Transverse colon (tissue), 4 donors: ENCODE measurements around the gene HCFC1. TPM values are rescaled to one million over a fixed set of nuclear protein-coding genes. Genes with fewer than 3 reads are reported as not detected.

Experiments
- DNase-seq: peaks from one replicate; pipeline ENCODE4 v3.0.0-alpha.2; 2019
- H3K27ac ChIP-seq, 4 donors: fragments of 200-600 bp; sonication (generic); 2 replicates each; pipeline ENCODE4 v1.5.1; 2016 to 2018; ENCODE audit warnings: inconsistent platforms in 4 of 4
- H3K27me3 ChIP-seq: fragments of 200-600 bp; sonication (generic); 2 replicates; pipeline ENCODE4 v1.5.1; 2017; ENCODE audit warnings: inconsistent platforms
- H3K36me3 ChIP-seq, 4 donors: fragments of 200-600 bp; sonication (generic); 2 replicates each; pipeline ENCODE4 v1.5.1; 2017 to 2019; ENCODE audit warnings: inconsistent platforms in 4 of 4
- H3K4me1 ChIP-seq, 4 donors: fragments of 200-600 bp; sonication (generic); 2 replicates each; pipeline ENCODE4 v1.5.1; 2017 to 2020; ENCODE audit warnings: inconsistent platforms in 4 of 4
- H3K4me3 ChIP-seq, 4 donors: fragments of 200-600 bp; sonication (generic); 1 replicate in 1 of 4; 2 replicates in 3 of 4; pipeline versions ENCODE4 v1.5.1 to v1.6.1; 2017 to 2019; ENCODE audit warnings: inconsistent platforms in 4 of 4
- H3K9me3 ChIP-seq, 2 donors: fragments of 200-600 bp; sonication (generic); 2 replicates each; pipeline ENCODE4 v1.5.1; 2017 to 2019; ENCODE audit warnings: inconsistent platforms in 2 of 2
- CTCF ChIP-seq, 5 experiments: fragments of 200-600 bp in 3 of 5; fragments of 450-650 bp in 2 of 5; sonication (generic) in 3 of 5; IDR thresholded peaks; 1 replicate in 2 of 5; 2 replicates in 3 of 5; pipeline ENCODE4 v1.5.1; 2016 to 2017; ENCODE audit warnings: antibody characterized with exemption in 5 of 5, inconsistent platforms in 3 of 5, mild to moderate bottlenecking in 2 of 5, moderate library complexity in 1 of 5
- EP300 ChIP-seq: sonication (generic); formaldehyde crosslinking; IDR thresholded peaks from one replicate; pipeline ENCODE4 v1.6.1; 2017; ENCODE audit warnings: antibody characterized with exemption, low read depth
- POLR2AphosphoS5 ChIP-seq, 3 donors: sonication (generic); formaldehyde crosslinking; IDR thresholded peaks; one replicate each; pipeline ENCODE4 v1.6.1; 2016; ENCODE audit warnings: antibody characterized with exemption in 3 of 3
- WGBS, 2 donors: methylation state at CpG; one replicate each; pipeline ENCODE4 v1.1.5; 2018; ENCODE audit warnings: low coverage in 1 of 2; 5-methylcytosine and 5-hydroxymethylcytosine counted together
- in situ Hi-C, 4 donors: fragments of 200-750 bp; cut with MboI; loops; one replicate each; pipeline versions ENCODE4 v1.15.0 to v1.15.1; 2017; ENCODE audit warnings: low sequenced_read_pairs in 3 of 4, low pct_ligation_motif_present in 1 of 4, low pct_unique_long_range_greater_than_20kb in 1 of 4
- intact Hi-C: fragments of 100-400 bp; cut with DNase I; formaldehyde crosslinking; loops from one replicate; pipeline ENCODE4 v1.15.1; 2023; ENCODE audit warnings: low total_unique reads
- total RNA-seq, 4 donors: library from RNA; depleted of rRNA; stranded (reverse); fragments of >200 nt; gene quantifications; one replicate each; pipeline ENCODE4 v1.1.0, GENCODE V29; 2016

Gene HCFC1
- total RNA-seq, 4 donors from 2014 or later: 34.0 to 68.5 (median 49.8) TPM

GRCh38 chrX:153906126-153906917 is 65.3 kb downstream of the HCFC1 start:
- H3K4me3 ChIP-seq: no peak overlapping the region
- no peaks in the 10 kb centered on the region for H3K9me3 ChIP-seq
- peaks cover 0 to 14% (median 3%) of the 10 kb centered on the region in 4 donors for H3K4me1 ChIP-seq
- intact Hi-C loops (no loop called here), in situ Hi-C loops (loop anchor here in 1 of 4 donors (25.0 kb wide), 1 partner anchor 94 kb away; no protein-coding TSS in a partner anchor)
- H3K36me3 ChIP-seq: no peaks in the 10 kb centered on the region
- no peaks in the 10 kb centered on the region for H3K27me3 ChIP-seq
- 82% methylated on average over 25 of the region's 27 CpGs; no CpG with 5 or more reads in 1 of the 2 donors for WGBS, 2 donors
- H3K27ac ChIP-seq: no peak overlapping the region
- TF ChIP-seq CTCF (IDR thresholded peaks at IDR 0.05): no peak
- TF ChIP-seq EP300: no peak
- TF ChIP-seq POLR2AphosphoS5 (IDR thresholded peaks at IDR 0.05): no peak
- no peak for DNase-seq

- H3K4me3 ChIP-seq: no peak overlapping the region
Measured at GRCh38 chrX:153905481-153906095, 66.0 kb downstream of the HCFC1 start.

GRCh38 chrX:153903991-153904957 is 67.3 kb downstream of the HCFC1 start, which contains the start of gene AVPR2:
Gene AVPR2 (plus strand): TSS chrX:153904673. CDS start chrX:153905146, 473 bp downstream.
- H3K9me3 ChIP-seq: no peaks in the 10 kb centered on the region
- DNase-seq: no peak
- peak within 1 kb of the TSS in 1 of 4 donors; percentile 34 for H3K27ac ChIP-seq
- no peaks in the 10 kb centered on the region for H3K36me3 ChIP-seq
- no peak within 1 kb of the TSS for H3K4me3 ChIP-seq
- peaks cover 0 to 17% (median 6%) of the 10 kb centered on the region in 4 donors for H3K4me1 ChIP-seq
- TF ChIP-seq CTCF (IDR thresholded peaks at IDR 0.05): no peak
- TF ChIP-seq POLR2AphosphoS5 (IDR thresholded peaks at IDR 0.05): no peak
- WGBS, 2 donors: 10 to 56% methylated on average over 2 to 26 of the region's 26 CpGs
- intact Hi-C loops: no loop called here
- no peaks in the 10 kb centered on the region for H3K27me3 ChIP-seq
- in situ Hi-C loops: loop anchor here in 1 of 4 donors (25.0 kb wide), 1 partner anchor 92 kb away; no protein-coding TSS in a partner anchor

More at GRCh38 chrX:153905481-153906095, 66.0 kb downstream of the HCFC1 start:
- no peak overlapping the region for H3K27ac ChIP-seq
- H3K36me3 ChIP-seq: no peaks in the 10 kb centered on the region
- in situ Hi-C loops (loop anchor here in 1 of 4 donors (25.0 kb wide), 1 partner anchor 93 kb away; no protein-coding TSS in a partner anchor), intact Hi-C loops (no loop called here)
- no peaks in the 10 kb centered on the region for H3K27me3 ChIP-seq
- no peaks in the 10 kb centered on the region for H3K9me3 ChIP-seq
- no peak for TF ChIP-seq EP300
- peaks cover 0 to 17% (median 6%) of the 10 kb centered on the region in 4 donors for H3K4me1 ChIP-seq
- WGBS, 2 donors: 92% methylated on average over 32 of the region's 32 CpGs; no CpG with 5 or more reads in 1 of the 2 donors
- no peak for DNase-seq

- DNase-seq: no peak
- WGBS, 2 donors: 7 to 57% methylated on average over 2 to 18 of the region's 18 CpGs
- H3K4me1 ChIP-seq: peaks cover 0 to 17% (median 6%) of the 10 kb centered on the region in 4 donors
- in situ Hi-C loops (loop anchor here in 1 of 4 donors (25.0 kb wide), 1 partner anchor 91 kb away; no protein-coding TSS in a partner anchor), intact Hi-C loops (no loop called here)
- no peaks in the 10 kb centered on the region for H3K9me3 ChIP-seq
- no peaks in the 10 kb centered on the region for H3K27me3 ChIP-seq
- H3K4me3 ChIP-seq: no peak overlapping the region
- TF ChIP-seq CTCF (IDR thresholded peaks at IDR 0.05) (no peak), EP300 (no peak)
- no peaks in the 10 kb centered on the region for H3K36me3 ChIP-seq
- peak overlapping the region in 1 of 4 donors; percentile 34 for H3K27ac ChIP-seq
Measured at GRCh38 chrX:153903238-153903980, 68.2 kb downstream of the HCFC1 start.
